Endodermal cell (in vitro differentiated cells): ENCODE data around the gene DGCR8. TPM values are rescaled to one million over a fixed set of nuclear protein-coding genes. Genes with fewer than 3 reads are reported as not detected.

Experiments
- DNase-seq: peaks from one replicate; pipeline ENCODE4 v3.0.0-alpha.2; 2017
- H3K27ac ChIP-seq: 2 replicates; pipeline ENCODE4 v1.5.1; 2013; ENCODE audit warnings: mild to moderate bottlenecking, low read depth, low read length, moderate library complexity
- H3K27me3 ChIP-seq: 2 replicates; pipeline ENCODE4 v1.6.1; 2013; ENCODE audit warnings: mild to moderate bottlenecking, low read length, moderate library complexity; ENCODE audit not compliant: insufficient read depth, control insufficient read depth, poor library complexity, severe bottlenecking
- H3K36me3 ChIP-seq: 2 replicates; pipeline ENCODE4 v1.7.0; 2013; ENCODE audit warnings: mild to moderate bottlenecking, low read length, moderate library complexity; ENCODE audit not compliant: control insufficient read depth, insufficient read depth
- H3K4me1 ChIP-seq: one replicate; pipeline ENCODE4 v1.7.0; 2013; ENCODE audit warnings: low read length; ENCODE audit not compliant: control insufficient read depth, insufficient read depth
- H3K4me3 ChIP-seq: 2 replicates; pipeline ENCODE4 v1.5.1; 2013; ENCODE audit warnings: mild to moderate bottlenecking, low read length, moderate library complexity
- H3K9ac ChIP-seq: 2 replicates; pipeline ENCODE4 v1.6.1; 2013; ENCODE audit warnings: mild to moderate bottlenecking, low read length, moderate library complexity; ENCODE audit not compliant: poor library complexity, severe bottlenecking; ENCODE audit errors: extremely low read depth
- H3K9me3 ChIP-seq: 2 replicates; pipeline ENCODE4 v1.6.1; 2013; ENCODE audit warnings: mild to moderate bottlenecking, low read length, moderate library complexity; ENCODE audit not compliant: control insufficient read depth
- H3K27ac Mint-ChIP-seq: 2 replicates; pipeline ENCODE4 v1.8.0; 2020; ENCODE audit warnings: mixed read lengths
- H3K27me3 Mint-ChIP-seq: 2 replicates; pipeline ENCODE4 v1.8.0; 2021; ENCODE audit warnings: mild to moderate bottlenecking, mixed read lengths; ENCODE audit not compliant: insufficient read depth
- H3K36me3 Mint-ChIP-seq: 2 replicates; pipeline ENCODE4 v1.8.0; 2020; ENCODE audit warnings: low read depth, mixed read lengths
- H3K4me1 Mint-ChIP-seq: 2 replicates; pipeline ENCODE4 v1.8.0; 2020; ENCODE audit warnings: mixed read lengths
- H3K4me3 Mint-ChIP-seq: 2 replicates; pipeline ENCODE4 v1.8.0; 2020; ENCODE audit warnings: mild to moderate bottlenecking, moderate library complexity, mixed read lengths
- H3K9me3 Mint-ChIP-seq: 2 replicates; pipeline ENCODE4 v1.8.0; 2020; ENCODE audit warnings: mild to moderate bottlenecking, mixed read lengths
- CTCF ChIP-seq: fragments of 200-600 bp; sonication (generic); conservative IDR thresholded peaks from 2 replicates; pipeline ENCODE4 v1.5.0; 2021; ENCODE audit warnings: antibody characterized with exemption, mild to moderate bottlenecking
- WGBS, 2 experiments: methylation state at CpG; one replicate each; pipeline versions ENCODE4 v1.1.5 to v1.1.7; 2013; ENCODE audit warnings: missing lambda C conversion rate in 2 of 2, mixed read lengths in 1 of 2; ENCODE audit not compliant: insufficient coverage in 1 of 2, insufficient read length in 1 of 2; 5-methylcytosine and 5-hydroxymethylcytosine counted together
- total RNA-seq, 2 donors: library from RNA; stranded (reverse); fragmentation: NEBNext Ultra II Directional in 1 of 2; extraction: Animal tissue kit (Norgen Biotek cat#: 25700) in 1 of 2; gene quantifications; 2 replicates in 1 of 2; 3 replicates in 1 of 2; pipeline ENCODE4 v1.2.1, GENCODE V29; 2021

DGCR8 gene
- total RNA-seq, 2 donors from 2014 or later: 61.3 to 76.1 TPM

- 94 to 95% methylated on average over 11 to 17 of the region's 17 CpGs for WGBS, 2 experiments
- TF ChIP-seq CTCF: no peak
- H3K27me3 Mint-ChIP-seq: no peaks in the 10 kb centered on the region
- Histone ChIP-seq H3K4me3 (no peak overlapping the region), H3K4me1 (no peaks in the 10 kb centered on the region), H3K27me3 (no peaks in the 10 kb centered on the region), H3K36me3 (peaks cover 7% of the 10 kb centered on the region), H3K9ac (no peak overlapping the region), H3K9me3 (no peaks in the 10 kb centered on the region), H3K27ac (no peak overlapping the region)
- DNase-seq: no peak
- no peaks in the 10 kb centered on the region for H3K9me3 Mint-ChIP-seq
- no peak overlapping the region for H3K27ac Mint-ChIP-seq
- no peaks in the 10 kb centered on the region for H3K4me1 Mint-ChIP-seq
- H3K36me3 Mint-ChIP-seq: peaks cover 7% of the 10 kb centered on the region
- no peak overlapping the region for H3K4me3 Mint-ChIP-seq
Measured at GRCh38 chr22:20140521-20140964, 60.5 kb downstream of the DGCR8 start.

- Mint-ChIP-seq H3K4me1 (no peaks in the 10 kb centered on the region), H3K9me3 (no peaks in the 10 kb centered on the region), H3K27ac (no peak overlapping the region), H3K36me3 (peaks cover 7% of the 10 kb centered on the region), H3K27me3 (no peaks in the 10 kb centered on the region), H3K4me3 (no peak overlapping the region)
- no peak for DNase-seq
- TF ChIP-seq CTCF: no peak
- Histone ChIP-seq H3K27ac (no peak overlapping the region), H3K27me3 (no peaks in the 10 kb centered on the region), H3K9ac (no peak overlapping the region), H3K4me3 (no peak overlapping the region), H3K9me3 (no peaks in the 10 kb centered on the region), H3K4me1 (no peaks in the 10 kb centered on the region), H3K36me3 (peaks cover 7% of the 10 kb centered on the region)
- 95 to 97% methylated on average over 7 to 22 of the region's 22 CpGs for WGBS, 2 experiments
Measured at GRCh38 chr22:20141186-20142077, 61.4 kb downstream of the DGCR8 start.

DNA sequence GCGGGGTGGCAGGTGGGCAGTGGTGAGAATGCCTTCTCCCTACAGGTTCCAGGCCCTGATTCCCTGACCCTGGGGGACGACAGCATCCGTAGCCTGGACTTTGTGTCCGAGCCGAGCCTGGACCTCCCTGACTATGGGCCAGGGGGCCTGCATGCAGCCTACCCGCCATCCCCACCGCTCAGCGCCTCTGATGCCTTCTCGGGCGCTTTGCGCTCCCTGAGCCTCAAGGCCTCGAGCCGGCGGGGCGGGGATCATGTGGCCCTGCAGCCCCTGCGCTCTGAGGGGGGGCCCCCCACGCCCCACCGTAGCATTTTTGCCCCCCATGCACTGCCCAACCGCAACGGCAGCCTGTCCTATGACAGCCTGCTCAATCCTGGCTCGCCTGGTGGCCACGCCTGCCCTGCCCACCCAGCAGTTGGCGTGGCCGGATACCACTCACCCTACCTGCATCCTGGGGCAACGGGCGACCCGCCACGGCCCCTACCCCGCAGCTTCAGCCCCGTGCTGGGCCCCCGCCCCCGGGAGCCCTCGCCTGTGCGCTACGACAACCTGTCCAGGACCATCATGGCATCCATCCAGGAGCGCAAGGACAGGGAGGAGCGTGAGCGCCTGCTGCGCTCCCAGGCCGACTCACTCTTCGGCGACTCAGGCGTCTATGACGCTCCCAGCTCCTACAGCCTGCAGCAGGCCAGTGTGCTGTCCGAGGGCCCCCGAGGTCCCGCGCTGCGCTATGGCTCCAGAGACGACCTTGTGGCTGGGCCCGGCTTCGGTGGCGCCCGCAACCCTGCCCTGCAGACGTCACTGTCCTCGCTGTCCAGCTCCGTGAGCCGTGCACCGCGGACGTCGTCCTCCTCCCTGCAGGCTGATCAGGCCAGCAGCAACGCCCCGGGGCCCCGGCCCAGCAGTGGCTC lies 62.9 kb downstream of the DGCR8 start:
- no peak overlapping the region for H3K4me3 Mint-ChIP-seq
- peaks cover 7% of the 10 kb centered on the region for H3K36me3 ChIP-seq
- no peaks in the 10 kb centered on the region for H3K27me3 ChIP-seq
- no peak overlapping the region for H3K27ac ChIP-seq
- no peak overlapping the region for H3K4me3 ChIP-seq
- no peaks in the 10 kb centered on the region for H3K4me1 Mint-ChIP-seq
- no peak for TF ChIP-seq CTCF
- H3K27ac Mint-ChIP-seq: no peak overlapping the region
- H3K4me1 ChIP-seq: no peaks in the 10 kb centered on the region
- no peak overlapping the region for H3K9ac ChIP-seq
- peaks cover 7% of the 10 kb centered on the region for H3K36me3 Mint-ChIP-seq
- no peaks in the 10 kb centered on the region for H3K27me3 Mint-ChIP-seq
- no peak for DNase-seq
- H3K9me3 ChIP-seq: no peaks in the 10 kb centered on the region
- WGBS, 2 experiments: 96 to 99% methylated on average over 38 to 65 of the region's 65 CpGs
- H3K9me3 Mint-ChIP-seq: no peaks in the 10 kb centered on the region
